ENCODE results near the gene PSG2.
"Not testable (repeated sequence)": the region's sequence is repeated elsewhere in the genome, so short reads cannot be mapped to it uniquely, and the experiment has no call there.

Gene PSG2

GRCh38 chr19:43078311-43078710, 4.2 kb downstream of the PSG2 start:
- no peak for TF ChIP-seq ZNF274 (IDR thresholded peaks at IDR 0.05; ENCODE audit: low read depth, low read length)
- H3K4me3 ChIP-seq (ENCODE audit: low read length): no peak overlapping the region

DNA sequence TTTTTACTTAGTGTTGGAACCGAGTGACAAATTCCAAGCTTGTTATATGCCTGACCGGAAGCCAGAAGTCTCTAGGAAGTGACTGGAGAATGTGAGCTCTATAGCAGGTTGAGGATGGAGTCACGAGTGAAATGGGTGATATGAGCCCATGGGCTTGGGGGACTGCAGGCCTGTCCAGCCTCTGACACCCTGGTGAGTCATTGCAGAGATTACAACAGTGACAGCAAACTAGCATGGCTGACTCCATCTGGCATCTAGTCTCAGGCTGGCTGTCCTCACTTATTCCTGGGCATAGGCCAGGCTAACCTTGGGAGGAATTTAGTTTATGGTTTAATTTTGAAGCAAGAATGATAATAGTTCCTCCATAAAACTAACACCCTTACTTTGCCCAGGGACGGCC, 4.6 kb downstream of the PSG2 start:
- not testable (repeated sequence) for H3K4me3 ChIP-seq (ENCODE audit: low read length)

DNA sequence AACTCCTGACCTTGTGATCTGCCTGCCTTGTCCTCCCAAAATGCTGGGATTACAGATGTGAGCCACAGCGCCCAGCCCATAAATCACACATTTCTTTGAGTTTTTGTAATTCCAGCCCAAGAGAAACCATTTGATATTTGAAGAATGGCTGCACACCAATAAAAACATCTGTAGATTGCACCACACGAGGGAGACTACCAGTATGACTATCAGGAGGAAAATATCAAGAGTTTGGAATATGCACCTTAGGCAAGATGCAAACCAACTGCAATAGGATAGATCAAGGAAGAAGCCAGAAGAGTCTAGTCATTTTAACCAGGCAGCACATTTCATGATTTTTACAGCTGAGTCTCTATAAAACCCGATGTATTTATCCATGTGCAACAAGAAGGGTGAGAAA, 20.1 kb downstream of the PSG2 start:
- not testable (repeated sequence) for H3K4me3 ChIP-seq (ENCODE audit: low read length)

- H3K4me3 ChIP-seq (ENCODE audit: low read length): not testable (repeated sequence)
Observed at GRCh38 chr19:43061326-43061725, 21.2 kb downstream of the PSG2 start.

DNA sequence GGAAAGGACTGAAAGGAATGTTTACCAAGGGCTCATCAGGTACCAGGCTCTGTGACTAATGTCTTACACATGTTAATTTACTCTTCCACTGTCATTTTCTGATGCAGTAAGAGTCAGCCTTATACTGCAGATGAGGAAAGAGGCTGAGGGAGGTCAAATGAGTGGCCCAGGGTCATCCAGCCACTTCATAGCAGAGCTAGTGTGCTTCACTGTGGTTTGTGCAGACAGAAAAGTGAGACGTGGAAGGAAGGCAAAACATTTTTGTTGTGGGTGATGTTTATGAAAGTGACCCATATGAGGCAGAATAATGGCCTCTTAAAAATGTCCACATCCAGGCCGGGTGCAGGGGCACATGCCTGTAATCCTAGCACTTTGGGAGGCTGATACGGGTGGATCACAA, 22.2 kb downstream of the PSG2 start:
- not testable (repeated sequence) for H3K4me3 ChIP-seq (ENCODE audit: low read length)

DNA sequence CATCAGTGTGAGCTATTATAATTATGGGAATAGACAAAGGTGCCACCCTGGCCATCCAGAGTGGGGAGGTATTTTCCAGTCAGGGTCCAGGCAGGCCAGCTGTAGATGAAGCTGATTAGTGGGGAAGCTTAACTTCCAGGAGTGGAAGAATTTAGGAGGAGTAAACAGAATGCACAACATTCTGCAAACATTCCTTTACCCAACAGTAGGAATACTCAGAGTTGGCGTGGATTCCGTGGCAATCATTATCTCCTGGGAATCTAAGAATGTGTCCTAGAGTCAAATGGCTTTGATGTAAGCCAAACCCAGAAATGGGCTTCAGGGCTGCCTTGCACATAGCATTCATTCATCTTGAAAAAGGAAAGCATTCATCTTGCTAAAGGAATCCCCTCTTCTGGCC, 23.0 kb downstream of the PSG2 start:
- not testable (repeated sequence) for H3K4me3 ChIP-seq (ENCODE audit: low read length)

- H3K4me3 ChIP-seq (ENCODE audit: low read length): not testable (repeated sequence)
Observed at GRCh38 chr19:43058440-43058839, 24.1 kb downstream of the PSG2 start.

- not testable (repeated sequence) for H3K4me3 ChIP-seq (ENCODE audit: low read length)
Observed at GRCh38 chr19:43047966-43048365, 34.5 kb downstream of the PSG2 start.

DNA sequence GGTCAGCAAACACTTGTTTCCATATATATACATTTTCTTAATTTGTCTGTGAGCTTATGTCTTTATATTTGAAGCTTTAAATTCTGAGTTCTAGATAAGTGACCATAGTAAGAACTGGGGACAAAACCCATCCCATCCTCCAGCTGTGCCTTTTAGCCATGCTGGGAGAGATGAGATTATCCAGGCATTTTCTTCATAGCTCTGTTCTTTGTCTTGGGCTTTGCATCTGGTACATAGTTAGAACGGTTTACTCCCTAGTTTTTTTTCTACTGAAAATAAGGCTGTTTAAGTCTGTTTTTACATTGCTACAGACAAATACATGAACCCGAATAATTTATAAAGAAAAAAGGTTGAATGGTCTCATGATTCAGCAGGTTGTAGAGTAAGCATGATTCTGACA, 35.9 kb downstream of the PSG2 start:
- H3K4me3 ChIP-seq (ENCODE audit: low read length): not testable (repeated sequence)

DNA sequence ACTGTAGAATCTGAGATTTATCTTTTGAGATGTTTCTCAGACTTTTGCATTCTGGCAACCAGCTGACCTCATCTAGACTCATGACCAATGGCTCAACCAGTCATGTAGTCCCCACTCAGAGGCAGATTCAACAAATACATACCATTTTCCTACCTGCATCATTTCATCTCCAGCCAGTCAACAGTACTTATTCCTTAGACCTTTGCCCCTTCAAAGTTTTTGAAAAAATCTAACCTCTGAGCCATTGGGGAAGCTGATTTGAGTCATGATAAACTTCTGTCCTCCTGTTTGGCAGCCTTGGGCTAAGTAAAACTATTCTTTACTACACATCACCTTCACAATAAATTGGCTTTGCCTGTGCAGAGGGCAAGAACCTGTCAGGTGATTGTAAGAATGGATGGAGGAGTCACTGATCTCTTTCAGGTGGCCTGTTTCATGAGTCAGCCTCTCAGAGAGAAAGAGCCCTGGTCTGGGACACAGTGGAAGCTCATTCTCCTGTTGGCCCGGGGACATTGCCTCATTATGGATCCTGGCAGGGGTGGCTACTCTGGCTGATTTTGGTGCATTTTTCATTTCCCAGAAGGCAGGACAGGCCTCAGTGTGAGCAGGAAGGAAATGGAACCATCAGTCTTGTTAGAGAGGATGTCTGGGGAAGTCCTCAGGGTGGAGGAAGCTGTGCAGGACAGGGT, 38.9 kb downstream of the PSG2 start:
- H3K4me3 ChIP-seq (ENCODE audit: low read length): not testable (repeated sequence)

GRCh38 chr19:43031645-43032044, 50.9 kb downstream of the PSG2 start:
- not testable (repeated sequence) for H3K4me3 ChIP-seq (ENCODE audit: low read length)

GRCh38 chr19:43028866-43029265, 53.6 kb downstream of the PSG2 start:
- H3K4me3 ChIP-seq (ENCODE audit: low read length): no peak overlapping the region
- TF ChIP-seq ZNF274 (IDR thresholded peaks at IDR 0.05; ENCODE audit: low read depth, low read length): no peak

DNA sequence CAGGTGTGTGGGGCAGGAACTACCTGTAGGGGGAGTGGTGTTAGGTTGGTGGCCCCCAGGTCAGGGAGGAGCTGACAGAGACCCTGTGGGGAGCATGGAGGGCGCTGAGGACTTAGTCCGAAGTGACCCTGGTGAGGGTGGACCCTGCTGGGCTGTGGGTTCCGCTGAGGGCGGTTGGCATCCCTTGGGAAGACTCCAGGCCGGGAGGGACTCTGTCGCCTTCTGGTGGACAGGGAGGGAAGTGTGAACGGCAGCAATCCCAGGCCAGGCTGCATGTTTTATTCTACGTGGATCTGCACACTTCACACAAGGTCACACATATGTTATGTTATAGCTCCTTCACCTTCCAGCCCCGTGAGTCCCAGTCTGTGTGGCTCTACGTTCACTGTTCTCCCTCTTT, 54.5 kb downstream of the PSG2 start:
- H3K4me3 ChIP-seq (ENCODE audit: low read length): not testable (repeated sequence)

DNA sequence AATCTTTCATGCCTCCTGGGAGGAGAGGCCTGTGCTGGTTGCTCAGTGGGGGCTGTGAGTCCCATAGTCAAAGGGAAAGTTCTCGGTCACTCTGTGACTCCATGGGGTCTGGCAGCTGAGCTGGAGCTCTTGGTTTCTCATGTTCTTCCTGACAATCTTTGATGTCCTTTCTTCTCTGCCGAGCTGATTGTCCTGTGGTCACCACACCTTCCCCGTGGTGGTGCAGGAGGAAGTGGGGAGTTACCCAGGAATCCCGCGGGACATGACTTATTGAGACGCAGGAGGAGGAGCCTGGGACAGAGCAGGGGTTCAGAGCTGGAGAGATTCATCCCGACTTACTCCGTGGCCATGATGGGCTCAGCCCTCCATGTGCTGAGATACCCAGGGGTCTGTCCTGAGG, 55.4 kb downstream of the PSG2 start:
- not testable (repeated sequence) for H3K4me3 ChIP-seq (ENCODE audit: low read length)

DNA sequence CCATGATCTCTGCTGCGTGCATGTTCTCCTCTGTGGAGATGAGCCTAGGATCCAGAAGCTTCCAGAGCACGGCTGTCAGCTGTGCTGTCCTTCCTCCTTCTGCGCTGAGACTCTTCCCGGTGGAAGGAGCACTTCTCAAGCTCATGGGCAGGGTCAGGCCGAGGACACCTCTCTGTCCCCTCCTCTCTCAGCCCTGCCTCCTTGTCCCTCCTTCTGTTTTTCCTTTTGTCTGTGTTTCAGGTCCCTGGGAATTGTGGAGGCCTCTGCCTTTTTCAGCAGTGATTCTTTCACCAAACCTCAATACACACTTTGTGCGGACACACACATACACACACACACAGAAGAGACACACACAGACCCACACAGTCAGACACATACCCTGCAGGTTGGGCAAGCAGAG, 56.1 kb downstream of the PSG2 start, which contains the start of gene PSG11:
PSG11 (minus strand) TSS at position 101 of the 400 bp plus-strand sequence; CDS start at position 4, 97 bp downstream.
- H3K4me3 ChIP-seq (ENCODE audit: low read length): not testable (repeated sequence)

- H3K4me3 ChIP-seq (ENCODE audit: low read length): not testable (repeated sequence)
Observed at GRCh38 chr19:43022098-43022497, 60.4 kb downstream of the PSG2 start.

- not testable (repeated sequence) for H3K4me3 ChIP-seq (ENCODE audit: low read length)
Observed at GRCh38 chr19:43021629-43022028, 60.9 kb downstream of the PSG2 start.

DNA sequence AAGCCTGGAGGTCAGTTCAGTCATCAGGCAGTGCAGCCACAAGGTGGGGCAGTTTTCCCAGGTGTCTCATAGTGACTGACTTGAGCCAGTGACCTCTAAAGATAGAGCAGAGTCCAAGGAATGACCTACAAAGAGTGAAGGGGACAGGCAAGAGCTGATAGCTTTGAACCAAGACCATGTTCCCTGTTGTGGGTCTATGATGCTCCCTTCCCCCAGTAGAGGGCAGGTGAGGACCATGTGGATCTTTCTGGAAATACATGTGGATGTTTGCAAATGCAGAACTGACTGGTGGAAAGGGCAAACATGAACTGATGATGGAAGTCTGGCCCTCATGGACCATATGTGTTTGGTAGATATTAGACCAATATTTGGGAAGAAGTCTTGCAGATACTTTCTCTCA, 62.9 kb downstream of the PSG2 start:
- H3K4me3 ChIP-seq (ENCODE audit: low read length): not testable (repeated sequence)
